Keratinocyte (primary cell): ENCODE data around the gene GLRX2. TPM values are rescaled to one million over a fixed set of nuclear protein-coding genes. Genes with fewer than 3 reads are reported as not detected.

Source experiments
- DNase-seq: peaks from one replicate; pipeline ENCODE4 v3.0.0-alpha.2; 2011; ENCODE audit warnings: low read depth, missing footprints, low spot score
- FAIRE-seq: peaks from 2 replicates; lab custom pipeline; 2011; peaks lifted over from hg19 to GRCh38; lab: Jason Lieb, UNC
- H2AFZ ChIP-seq: 2 replicates; pipeline ENCODE4 v1.6.0; 2012; ENCODE audit warnings: low read length, control low read depth, inconsistent platforms; ENCODE audit not compliant: control insufficient read depth
- H3K27ac ChIP-seq: 2 replicates; pipeline ENCODE4 v1.5.1; 2011; ENCODE audit warnings: low read length; ENCODE audit not compliant: control insufficient read depth, insufficient read depth
- H3K27me3 ChIP-seq: 3 replicates; pipeline ENCODE4 v1.6.0; 2011; ENCODE audit warnings: low read length; ENCODE audit not compliant: control insufficient read depth, insufficient read depth; ENCODE audit errors: extremely low read depth
- H3K36me3 ChIP-seq, 2 experiments: 2 replicates in 1 of 2; 3 replicates in 1 of 2; pipeline ENCODE4 v1.5.1; 2011; ENCODE audit warnings: low read length in 2 of 2, mild to moderate bottlenecking in 1 of 2; ENCODE audit not compliant: control insufficient read depth in 2 of 2, insufficient read depth in 2 of 2; ENCODE audit errors: extremely low read depth in 1 of 2
- H3K4me1 ChIP-seq: 3 replicates; pipeline ENCODE4 v1.5.1; 2011; ENCODE audit warnings: low read length; ENCODE audit not compliant: control insufficient read depth, insufficient read depth; ENCODE audit errors: extremely low read depth
- H3K4me2 ChIP-seq: 3 replicates; pipeline ENCODE4 v1.6.0; 2011; ENCODE audit warnings: low read depth, low read length; ENCODE audit not compliant: control insufficient read depth, insufficient read depth; ENCODE audit errors: extremely low read depth
- H3K4me3 ChIP-seq, 3 experiments: fragments of 200-600 bp in 1 of 3; sonication (generic) in 1 of 3; 2 replicates in 2 of 3; 3 replicates in 1 of 3; pipeline ENCODE4 v1.5.1; 2011 to 2016; ENCODE audit warnings: low read length in 3 of 3, mild to moderate bottlenecking in 3 of 3, control low read depth in 2 of 3, inconsistent platforms in 1 of 3, low read depth in 1 of 3, mixed read lengths in 1 of 3, mixed run types in 1 of 3, moderate library complexity in 1 of 3; ENCODE audit not compliant: control insufficient read depth in 2 of 3, insufficient read depth in 2 of 3; ENCODE audit errors: extremely low read depth in 1 of 3
- H3K79me2 ChIP-seq: 2 replicates; pipeline ENCODE4 v1.6.0; 2012; ENCODE audit warnings: low read length; ENCODE audit not compliant: control insufficient read depth, insufficient read depth
- H3K9ac ChIP-seq: 3 replicates; pipeline ENCODE4 v1.6.0; 2011; ENCODE audit warnings: low read length; ENCODE audit not compliant: control insufficient read depth, insufficient read depth; ENCODE audit errors: extremely low read depth
- H3K9me1 ChIP-seq: 3 replicates; pipeline ENCODE4 v1.6.0; 2011; ENCODE audit warnings: low read length; ENCODE audit not compliant: control insufficient read depth, insufficient read depth; ENCODE audit errors: extremely low read depth
- H3K9me3 ChIP-seq: 2 replicates; pipeline ENCODE4 v1.5.1; 2012; ENCODE audit warnings: low read depth, low read length; ENCODE audit not compliant: control insufficient read depth
- H4K20me1 ChIP-seq: 3 replicates; pipeline ENCODE4 v1.6.0; 2011; ENCODE audit warnings: low read length; ENCODE audit not compliant: control insufficient read depth, insufficient read depth; ENCODE audit errors: extremely low read depth
- CTCF ChIP-seq, 3 experiments: IDR thresholded peaks in 1 of 3; conservative IDR thresholded peaks in 1 of 3; optimal IDR thresholded peaks in 1 of 3; 2 replicates in 2 of 3; 3 replicates in 1 of 3; pipeline versions ENCODE3 to v1.5.1; 2011; ENCODE audit warnings: low read length in 3 of 3, mild to moderate bottlenecking in 3 of 3, moderate library complexity in 2 of 3, control low read depth in 1 of 3, inconsistent platforms in 1 of 3; ENCODE audit not compliant: insufficient read depth in 2 of 3; ENCODE audit errors: extremely low read depth in 1 of 3
- EZH2 ChIP-seq: IDR thresholded peaks from one replicate; pipeline ENCODE4 v1.6.1; 2012; ENCODE audit warnings: inconsistent platforms, mild to moderate bottlenecking, low read length, moderate library complexity
- dilution Hi-C: fragments of 300-500 bp; cut with MboI; formaldehyde crosslinking; loops from one replicate; pipeline ENCODE4 v1.7.0; 2020; ENCODE audit warnings: low sequenced_read_pairs; ENCODE audit not compliant: extremely low pct_ligation_motif_present
- polyA plus RNA-seq, 5 experiments: library from polyadenylated mRNA; depleted of rRNA in 3 of 5; stranded (reverse) in 3 of 5; stranded (forward) in 1 of 5; unstranded in 1 of 5; fragments of >200 nt; gene quantifications; 1 replicate in 1 of 5; 2 replicates in 3 of 5; 3 replicates in 1 of 5; pipeline versions ENCODE4 v1.2.1 to v1.2.3, GENCODE V29; 2011 to 2012; ENCODE audit warnings: missing spikeins in 2 of 5, low read depth in 1 of 5, low replicate concordance in 1 of 5

Gene GLRX2
- polyA plus RNA-seq, 1 donor (not counting 4 experiments of a cell fraction or from before 2014, with no cell fraction given) = 29.2 TPM

GRCh38 chr1:193104502-193104906 lies 710 bp downstream of the GLRX2 start:
- TF ChIP-seq EZH2 = no peak
- TF ChIP-seq CTCF (optimal IDR thresholded peaks at IDR 0.05 in 1 of 3, IDR thresholded peaks at IDR 0.05 in 1 of 3, conservative IDR thresholded peaks at IDR 0.05 in 1 of 3; ENCODE audit: extremely low read depth in 1 of 3, insufficient read depth in 2 of 3, low read length in 3 of 3) = peak in 1 of 3 experiments; percentile 1
- Histone ChIP-seq H3K36me3 (peaks cover 6 to 7% of the 10 kb centered on the region in 2 experiments), H3K27ac (peak overlapping the region; percentile 77), H3K4me2 (peak overlapping the region; percentile 79), H3K9me1 (no peaks in the 10 kb centered on the region), H3K9me3 (no peaks in the 10 kb centered on the region), H4K20me1 (no peaks in the 10 kb centered on the region), H3K9ac (peak overlapping the region; percentile 71), H3K4me1 (peaks cover 8% of the 10 kb centered on the region), H3K27me3 (no peaks in the 10 kb centered on the region), H3K79me2 (peaks cover 24% of the 10 kb centered on the region), H2AFZ (peak overlapping the region; percentile 94), H3K4me3 (peak overlapping the region; percentile 68 to 81 (median 80))
- DNase-seq (no peak), FAIRE-seq (no peak)
- dilution Hi-C loops = no loop called here

- no peak for FAIRE-seq
- Histone ChIP-seq H3K9ac (peak overlapping the region; percentile 71), H3K79me2 (peaks cover 24% of the 10 kb centered on the region), H3K36me3 (peaks cover 8 to 10% of the 10 kb centered on the region in 2 experiments), H3K27me3 (no peaks in the 10 kb centered on the region), H3K4me1 (peaks cover 8% of the 10 kb centered on the region), H3K27ac (peak overlapping the region; percentile 77), H3K9me3 (no peaks in the 10 kb centered on the region), H4K20me1 (no peaks in the 10 kb centered on the region), H3K4me3 (peak overlapping the region; percentile 68 to 81 (median 80)), H3K4me2 (peak overlapping the region; percentile 79), H3K9me1 (no peaks in the 10 kb centered on the region), H2AFZ (peak overlapping the region; percentile 94)
- TF ChIP-seq EZH2 = no peak
- TF ChIP-seq CTCF (optimal IDR thresholded peaks at IDR 0.05 in 1 of 3, IDR thresholded peaks at IDR 0.05 in 1 of 3, conservative IDR thresholded peaks at IDR 0.05 in 1 of 3; ENCODE audit: extremely low read depth in 1 of 3, insufficient read depth in 2 of 3, low read length in 3 of 3) = no peak
- dilution Hi-C loops = no loop called here
- no peak for DNase-seq
These were observed 1.3 kb downstream of the GLRX2 start for GRCh38 chr1:193103759-193104501.
